Caco-2 (cell line): ENCODE results near the gene DQX1. TPM values are rescaled to one million over a fixed set of nuclear protein-coding genes. Genes with fewer than 3 reads are reported as not detected.
A peak's percentile ranks its signal among the peaks of the same experiment; 100 is the strongest.

Experiments used
- Bru-seq: library from RNA; stranded (reverse); fragments of 400-500 nt; gene quantifications from one replicate; lab custom pipeline; 2021; lab: Mats Ljungman, UMichigan
- BruChase-seq, 2 experiments: library from RNA; stranded (reverse); fragments of 400-500 nt; gene quantifications; one replicate each; lab custom pipeline; 2021; lab: Mats Ljungman, UMichigan
- BruUV-seq: library from RNA; stranded (reverse); fragments of 400-500 nt; replicated peaks from 2 replicates; lab custom pipeline; 2021; lab: Mats Ljungman, UMichigan
- CTCF ChIA-PET: fragments of 300-600 bp; sonication (Branson Sonifier 250); formaldehyde crosslinking; loops from one replicate; lab custom pipeline; 2022; ENCODE audit warnings: antibody characterized with exemption; lab: Charles Lee
- POLR2A ChIA-PET: fragments of 300-600 bp; sonication (Branson Sonifier 250); formaldehyde crosslinking; loops from one replicate; lab custom pipeline; 2022; ENCODE audit warnings: antibody characterized with exemption; lab: Charles Lee
- DNase-seq, 2 experiments: peaks; one replicate each; pipeline versions ENCODE4 v3.0.0 to v3.0.0-alpha.2; 2020 to 2022
- H3K27me3 ChIP-seq: replicated peaks from 2 replicates; pipeline ENCODE4 v1.6.0; 2011; ENCODE audit warnings: low read length; ENCODE audit not compliant: control insufficient read depth, insufficient read depth
- H3K36me3 ChIP-seq: 2 replicates; pipeline ENCODE4 v1.5.1; 2011; ENCODE audit warnings: low read length; ENCODE audit not compliant: control insufficient read depth, insufficient read depth
- H3K4me1 ChIP-seq: fragments of 250-450 bp; sonication (Bioruptor Pico); 2 replicates; pipeline ENCODE4 v1.5.1; 2020; ENCODE audit warnings: mild to moderate bottlenecking
- H3K4me3 ChIP-seq: 2 replicates; pipeline ENCODE4 v1.5.1; 2011; ENCODE audit warnings: low read depth, mild to moderate bottlenecking, control low read depth, low read length
- H3K9me3 ChIP-seq: fragments of 250-450 bp; sonication (Bioruptor Pico); 2 replicates; pipeline ENCODE4 v1.5.1; 2020; ENCODE audit warnings: mild to moderate bottlenecking, moderate library complexity
- H3K27ac Mint-ChIP-seq: one replicate; pipeline ENCODE4 v1.8.0; 2022; ENCODE audit warnings: mixed read lengths; ENCODE audit not compliant: unreplicated experiment
- H3K27me3 Mint-ChIP-seq: one replicate; pipeline ENCODE4 v1.8.0; 2022; ENCODE audit warnings: mixed read lengths; ENCODE audit not compliant: insufficient read depth, unreplicated experiment
- H3K36me3 Mint-ChIP-seq: one replicate; pipeline ENCODE4 v1.8.0; 2022; ENCODE audit warnings: mild to moderate bottlenecking, mixed read lengths; ENCODE audit not compliant: insufficient read depth, unreplicated experiment
- H3K4me1 Mint-ChIP-seq: one replicate; pipeline ENCODE4 v1.8.0; 2022; ENCODE audit warnings: low read depth, mixed read lengths; ENCODE audit not compliant: unreplicated experiment
- H3K4me3 Mint-ChIP-seq: one replicate; pipeline ENCODE4 v1.8.0; 2022; ENCODE audit warnings: mild to moderate bottlenecking, moderate library complexity, mixed read lengths; ENCODE audit not compliant: unreplicated experiment
- H3K9me3 Mint-ChIP-seq: one replicate; pipeline ENCODE4 v1.8.0; 2022; ENCODE audit warnings: mixed read lengths; ENCODE audit not compliant: unreplicated experiment
- intact Hi-C: fragments of 100-400 bp; cut with micrococcal nuclease; formaldehyde crosslinking; loops from one replicate; pipeline ENCODE4 v1.10.0; 2022; ENCODE audit not compliant: unreplicated experiment
- long read RNA-seq: library from polyadenylated mRNA; stranded (forward); transcript quantifications from one replicate; pipeline ENCODE4 v2.0.0, GENCODE V29; 2022
- total RNA-seq: library from RNA; stranded (reverse); gene quantifications from 2 replicates; pipeline ENCODE4 v1.2.3, GENCODE V29; 2022
- TF ChIP-seq, protein P1 (sequence below), 2 experiments: fragments of 200-600 bp in 1 of 2; IDR thresholded peaks; 1 replicate in 1 of 2; 2 replicates in 1 of 2; pipeline versions ENCODE4 v1.5.1 to v1.8.0; 2011 to 2022; ENCODE audit warnings: antibody characterized with exemption in 1 of 2, control low read depth in 1 of 2, inconsistent platforms in 1 of 2, low read depth in 1 of 2, low read length in 1 of 2, mild to moderate bottlenecking in 1 of 2, moderate library complexity in 1 of 2; ENCODE audit not compliant: insufficient read depth in 1 of 2, severe bottlenecking in 1 of 2, unreplicated experiment in 1 of 2

DQX1 gene, protein sequence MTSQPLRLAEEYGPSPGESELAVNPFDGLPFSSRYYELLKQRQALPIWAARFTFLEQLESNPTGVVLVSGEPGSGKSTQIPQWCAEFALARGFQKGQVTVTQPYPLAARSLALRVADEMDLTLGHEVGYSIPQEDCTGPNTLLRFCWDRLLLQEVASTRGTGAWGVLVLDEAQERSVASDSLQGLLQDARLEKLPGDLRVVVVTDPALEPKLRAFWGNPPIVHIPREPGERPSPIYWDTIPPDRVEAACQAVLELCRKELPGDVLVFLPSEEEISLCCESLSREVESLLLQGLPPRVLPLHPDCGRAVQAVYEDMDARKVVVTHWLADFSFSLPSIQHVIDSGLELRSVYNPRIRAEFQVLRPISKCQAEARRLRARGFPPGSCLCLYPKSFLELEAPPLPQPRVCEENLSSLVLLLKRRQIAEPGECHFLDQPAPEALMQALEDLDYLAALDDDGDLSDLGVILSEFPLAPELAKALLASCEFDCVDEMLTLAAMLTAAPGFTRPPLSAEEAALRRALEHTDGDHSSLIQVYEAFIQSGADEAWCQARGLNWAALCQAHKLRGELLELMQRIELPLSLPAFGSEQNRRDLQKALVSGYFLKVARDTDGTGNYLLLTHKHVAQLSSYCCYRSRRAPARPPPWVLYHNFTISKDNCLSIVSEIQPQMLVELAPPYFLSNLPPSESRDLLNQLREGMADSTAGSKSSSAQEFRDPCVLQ
- total RNA-seq (0.50 and 1.4 TPM in 2 replicates), Bru-seq, nascent RNA (percentile 44 among the genes with signal in this experiment), BruChase-seq, experiment 1, labeled RNA remaining after a 2-hour chase (percentile 34 among the genes with signal in this experiment), BruChase-seq, experiment 2, labeled RNA remaining after a 6-hour chase (percentile 39 among the genes with signal in this experiment)
- long read RNA-seq, partial matches to known transcripts: 0 of 1 reads
- long read RNA-seq, other reads (novel, unspliced or antisense): 1 of 1 reads

DNA sequence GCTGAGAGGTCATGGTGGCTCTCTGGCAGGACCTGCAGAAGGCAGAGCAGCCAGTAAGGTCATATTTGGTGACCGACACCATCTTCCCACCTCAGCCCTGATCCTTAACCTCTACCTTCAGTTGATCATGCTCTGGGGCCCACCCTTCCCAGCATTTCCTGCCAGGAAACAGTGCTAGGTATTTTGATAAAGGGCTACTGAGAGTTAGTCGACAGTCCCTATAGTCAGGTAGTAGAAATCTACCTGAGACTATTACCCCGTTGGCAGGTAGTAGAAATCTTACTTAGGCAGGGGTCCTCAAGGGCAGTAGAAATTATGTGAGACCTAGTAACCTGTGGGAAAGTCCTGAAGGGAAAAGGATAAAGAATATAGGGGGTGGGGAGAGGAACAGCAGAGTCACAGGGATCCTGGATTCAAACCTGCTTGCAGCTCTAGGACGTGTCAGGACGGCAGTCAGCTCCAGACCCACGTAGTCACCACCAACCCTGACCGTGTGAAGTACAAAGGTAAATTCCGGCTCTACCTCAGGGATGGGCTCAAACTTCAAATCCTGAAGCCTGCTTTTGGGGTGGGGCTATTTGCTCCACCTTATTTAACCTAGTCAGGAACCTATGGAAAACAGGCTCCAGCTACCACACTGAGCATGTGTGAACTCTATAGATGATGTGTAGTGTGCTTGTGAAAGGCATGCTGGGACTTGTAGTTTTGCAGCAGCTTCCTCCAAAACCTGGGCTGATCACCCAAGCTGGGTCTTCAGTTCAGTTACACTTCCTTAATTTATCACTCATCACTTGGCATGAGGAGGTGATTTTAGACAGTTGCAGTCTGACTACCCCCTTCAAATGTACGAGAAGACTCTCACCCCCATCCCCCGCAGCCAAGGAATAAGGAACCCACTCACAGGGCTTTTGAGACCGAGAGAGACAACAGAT, at the start of gene DQX1:
Gene DQX1, minus strand, starts transcription at position 515 of the 932 bp plus-strand sequence. Its CDS starts 502 bp downstream, at position 13.
- Histone ChIP-seq H3K9me3 (no peaks in the 10 kb centered on the region), H3K27me3 (no peaks in the 10 kb centered on the region), H3K4me3 (peak within 1 kb of the TSS; percentile 13; the same call in 1 of the 2 replicates), H3K36me3 (peaks cover 9% of the 10 kb centered on the region), H3K4me1 (peaks cover 6% of the 10 kb centered on the region)
- ChIA-PET CTCF (no interaction called here), POLR2A (interaction anchor here (0.7 to 1.5 kb wide), 3 partner anchors 16 to 43 kb away, joined by 3 to 5 read pairs (median 3); no protein-coding TSS in a partner anchor)
- Mint-ChIP-seq H3K27ac (no peak within 1 kb of the TSS), H3K4me3 (no peak within 1 kb of the TSS), H3K9me3 (no peaks in the 10 kb centered on the region), H3K36me3 (peaks cover 41% of the 10 kb centered on the region), H3K4me1 (peaks cover 12% of the 10 kb centered on the region), H3K27me3 (no peaks in the 10 kb centered on the region)
- TF ChIP-seq, protein P1, sequence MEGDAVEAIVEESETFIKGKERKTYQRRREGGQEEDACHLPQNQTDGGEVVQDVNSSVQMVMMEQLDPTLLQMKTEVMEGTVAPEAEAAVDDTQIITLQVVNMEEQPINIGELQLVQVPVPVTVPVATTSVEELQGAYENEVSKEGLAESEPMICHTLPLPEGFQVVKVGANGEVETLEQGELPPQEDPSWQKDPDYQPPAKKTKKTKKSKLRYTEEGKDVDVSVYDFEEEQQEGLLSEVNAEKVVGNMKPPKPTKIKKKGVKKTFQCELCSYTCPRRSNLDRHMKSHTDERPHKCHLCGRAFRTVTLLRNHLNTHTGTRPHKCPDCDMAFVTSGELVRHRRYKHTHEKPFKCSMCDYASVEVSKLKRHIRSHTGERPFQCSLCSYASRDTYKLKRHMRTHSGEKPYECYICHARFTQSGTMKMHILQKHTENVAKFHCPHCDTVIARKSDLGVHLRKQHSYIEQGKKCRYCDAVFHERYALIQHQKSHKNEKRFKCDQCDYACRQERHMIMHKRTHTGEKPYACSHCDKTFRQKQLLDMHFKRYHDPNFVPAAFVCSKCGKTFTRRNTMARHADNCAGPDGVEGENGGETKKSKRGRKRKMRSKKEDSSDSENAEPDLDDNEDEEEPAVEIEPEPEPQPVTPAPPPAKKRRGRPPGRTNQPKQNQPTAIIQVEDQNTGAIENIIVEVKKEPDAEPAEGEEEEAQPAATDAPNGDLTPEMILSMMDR (IDR thresholded peaks at IDR 0.05; ENCODE audit: insufficient read depth in 1 of 2, low read depth in 1 of 2, low read length in 1 of 2, severe bottlenecking in 1 of 2, unreplicated experiment in 1 of 2): no peak
- DNase-seq: peak; percentile 43 to 58
- BruUV-seq: no TSS peak
- intact Hi-C loops: no loop called here

DNA sequence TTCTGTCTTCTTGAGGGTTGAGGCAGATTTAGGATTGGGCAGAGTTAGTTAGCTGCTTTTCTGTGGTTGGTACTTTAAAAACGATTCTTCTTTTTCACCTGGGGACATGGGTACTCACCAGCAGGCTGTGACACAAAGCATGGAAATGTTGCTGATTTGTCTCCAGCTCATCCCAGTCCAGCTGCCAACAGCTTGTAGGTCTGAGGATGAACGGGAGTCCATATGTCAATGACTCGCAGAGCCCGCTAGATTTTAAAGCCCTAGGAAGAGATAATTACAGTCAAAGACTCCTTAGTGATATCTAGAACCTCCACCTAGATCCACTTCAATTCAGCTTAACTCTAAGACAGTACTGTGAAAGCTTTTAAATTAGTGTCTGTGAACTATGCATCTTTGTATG, 49.3 kb upstream of the DQX1 start:
- DNase-seq: no peak
- Histone ChIP-seq H3K27me3 (no peaks in the 10 kb centered on the region), H3K4me1 (no peaks in the 10 kb centered on the region), H3K9me3 (no peaks in the 10 kb centered on the region), H3K4me3 (no peak overlapping the region), H3K36me3 (no peaks in the 10 kb centered on the region)
- H3K4me3 Mint-ChIP-seq: no peak overlapping the region
- TF ChIP-seq, protein P1 (IDR thresholded peaks at IDR 0.05; ENCODE audit: insufficient read depth in 1 of 2, low read depth in 1 of 2, low read length in 1 of 2, severe bottlenecking in 1 of 2, unreplicated experiment in 1 of 2): no peak
- peaks cover 2% of the 10 kb centered on the region for H3K27me3 Mint-ChIP-seq
- POLR2A ChIA-PET: no interaction called here
- H3K27ac Mint-ChIP-seq: no peak overlapping the region
- CTCF ChIA-PET: interaction anchor here (1.2 kb wide), 1 partner anchor 36 kb away, joined by 3 read pairs; no protein-coding TSS in a partner anchor
- no peaks in the 10 kb centered on the region for H3K4me1 Mint-ChIP-seq
- no TSS peak for BruUV-seq
- intact Hi-C loops: no loop called here
- no peaks in the 10 kb centered on the region for H3K9me3 Mint-ChIP-seq
- H3K36me3 Mint-ChIP-seq: no peaks in the 10 kb centered on the region
